ENCODE data around the gene SIK3.

DNA sequence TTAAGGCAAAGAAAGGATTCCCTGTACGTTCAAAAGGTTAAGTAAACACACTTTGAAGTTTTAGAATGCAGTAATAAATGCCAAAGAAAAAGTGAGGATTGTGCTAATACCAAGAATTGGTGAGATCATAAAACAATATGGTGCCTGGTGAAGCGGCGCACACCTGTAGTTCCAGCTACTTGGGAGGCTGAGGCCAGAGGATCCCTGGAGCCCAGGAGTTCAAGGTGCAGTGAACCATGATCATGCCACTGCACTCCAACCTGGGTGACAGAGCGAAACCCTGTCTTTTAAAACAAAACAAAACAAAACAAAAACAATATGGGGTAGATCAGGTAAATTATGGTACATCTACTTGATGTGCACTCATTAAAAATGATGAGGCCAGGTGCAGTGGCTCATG, 187.4 kb downstream of the SIK3 start:
- TF ChIP-seq, protein P1, sequence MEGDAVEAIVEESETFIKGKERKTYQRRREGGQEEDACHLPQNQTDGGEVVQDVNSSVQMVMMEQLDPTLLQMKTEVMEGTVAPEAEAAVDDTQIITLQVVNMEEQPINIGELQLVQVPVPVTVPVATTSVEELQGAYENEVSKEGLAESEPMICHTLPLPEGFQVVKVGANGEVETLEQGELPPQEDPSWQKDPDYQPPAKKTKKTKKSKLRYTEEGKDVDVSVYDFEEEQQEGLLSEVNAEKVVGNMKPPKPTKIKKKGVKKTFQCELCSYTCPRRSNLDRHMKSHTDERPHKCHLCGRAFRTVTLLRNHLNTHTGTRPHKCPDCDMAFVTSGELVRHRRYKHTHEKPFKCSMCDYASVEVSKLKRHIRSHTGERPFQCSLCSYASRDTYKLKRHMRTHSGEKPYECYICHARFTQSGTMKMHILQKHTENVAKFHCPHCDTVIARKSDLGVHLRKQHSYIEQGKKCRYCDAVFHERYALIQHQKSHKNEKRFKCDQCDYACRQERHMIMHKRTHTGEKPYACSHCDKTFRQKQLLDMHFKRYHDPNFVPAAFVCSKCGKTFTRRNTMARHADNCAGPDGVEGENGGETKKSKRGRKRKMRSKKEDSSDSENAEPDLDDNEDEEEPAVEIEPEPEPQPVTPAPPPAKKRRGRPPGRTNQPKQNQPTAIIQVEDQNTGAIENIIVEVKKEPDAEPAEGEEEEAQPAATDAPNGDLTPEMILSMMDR (conservative IDR thresholded peaks at IDR 0.05; ENCODE audit: low read depth, low read length) = no peak
- no peak for TF ChIP-seq EZH2 (IDR thresholded peaks at IDR 0.05; ENCODE audit: low read length, unreplicated experiment)
- TF ChIP-seq EZH2phosphoT487 (IDR thresholded peaks at IDR 0.05; ENCODE audit: borderline replicate concordance, low read length) = no peak
